HEK293 (cell line): Measurements from ENCODE around the gene MEG3.

Experiments
- CTCF ChIA-PET: fragments of 350-600 bp; formaldehyde crosslinking; extraction: SDS; loops from one replicate; lab custom pipeline; 2021; ENCODE audit warnings: antibody characterized with exemption; lab: Yijun Ruan, JAX
- POLR2A ChIA-PET: fragments of 300-600 bp; formaldehyde crosslinking; extraction: SDS; loops from one replicate; lab custom pipeline; 2020; ENCODE audit warnings: antibody characterized with exemption, inconsistent platforms; lab: Yijun Ruan, JAX
- H3K27ac ChIP-seq: fragments of 200-500 bp; sonication (Bioruptor generic); 2 replicates; pipeline ENCODE4 v1.5.1; 2014; ENCODE audit warnings: low read depth, low read length, control low read depth, inconsistent platforms; ENCODE audit errors: extremely low read depth
- H3K36me3 ChIP-seq, 2 experiments: fragments of 200-500 bp in 1 of 2; sonication (Bioruptor generic) in 1 of 2; 1 replicate in 1 of 2; 2 replicates in 1 of 2; pipeline ENCODE4 v1.5.1; 2014 to 2017; ENCODE audit warnings: inconsistent platforms in 2 of 2, low read length in 2 of 2; ENCODE audit not compliant: control insufficient read depth in 2 of 2, insufficient read depth in 1 of 2
- H3K4me1 ChIP-seq: fragments of 200-500 bp; sonication (Bioruptor generic); 2 replicates; pipeline ENCODE4 v1.5.1; 2014; ENCODE audit warnings: mild to moderate bottlenecking, low read length, inconsistent platforms; ENCODE audit not compliant: control insufficient read depth, insufficient read depth
- H3K4me3 ChIP-seq: 2 replicates; pipeline ENCODE4 v1.5.1; 2011; ENCODE audit warnings: low read depth, mild to moderate bottlenecking, control low read depth, low read length, moderate library complexity
- H3K9me3 ChIP-seq: fragments of 200-500 bp; sonication (Bioruptor generic); 2 replicates; pipeline ENCODE4 v1.5.1; 2014; ENCODE audit warnings: low read depth, low read length, inconsistent platforms; ENCODE audit not compliant: control insufficient read depth, insufficient read depth
- KLF10 ChIP-seq: fragments of 450-650 bp; IDR thresholded peaks from 2 replicates; pipeline ENCODE4 v1.5.1; 2018; ENCODE audit warnings: missing biosample characterization, mild to moderate bottlenecking, missing genetic modification characterization
- PRDM10 ChIP-seq: fragments of 450-650 bp; formaldehyde crosslinking; IDR thresholded peaks from 2 replicates; pipeline ENCODE4 v1.5.1; 2016; ENCODE audit warnings: missing biosample characterization, missing genetic modification characterization
- SCRT1 ChIP-seq: fragments of 450-650 bp; formaldehyde crosslinking; IDR thresholded peaks from 2 replicates; pipeline ENCODE4 v1.5.1; 2016; ENCODE audit warnings: missing biosample characterization, missing genetic modification characterization, borderline replicate concordance
- TRIM28 ChIP-seq: IDR thresholded peaks from 2 replicates; pipeline ENCODE4 v1.6.1; 2011; ENCODE audit warnings: low read length, control low read depth, borderline replicate concordance
- TSHZ1 ChIP-seq: fragments of 450-650 bp; formaldehyde crosslinking; IDR thresholded peaks from 2 replicates; pipeline ENCODE4 v1.5.1; 2016; ENCODE audit warnings: missing biosample characterization, missing genetic modification characterization, borderline replicate concordance
- ZBTB44 ChIP-seq: fragments of 450-650 bp; IDR thresholded peaks from 2 replicates; pipeline ENCODE4 v1.5.1; 2018; ENCODE audit warnings: missing biosample characterization, mild to moderate bottlenecking, missing genetic modification characterization
- ZNF214 ChIP-seq: fragments of 450-650 bp; formaldehyde crosslinking; IDR thresholded peaks from 2 replicates; pipeline ENCODE4 v1.5.1; 2017; ENCODE audit warnings: missing biosample characterization, mild to moderate bottlenecking, missing genetic modification characterization, borderline replicate concordance
- ZNF280D ChIP-seq: fragments of 450-650 bp; formaldehyde crosslinking; IDR thresholded peaks from 2 replicates; pipeline ENCODE4 v1.5.1; 2016; ENCODE audit warnings: missing biosample characterization, missing genetic modification characterization
- ZNF302 ChIP-seq: fragments of 450-650 bp; formaldehyde crosslinking; IDR thresholded peaks from 2 replicates; pipeline ENCODE4 v1.5.1; 2016; ENCODE audit warnings: missing biosample characterization, missing genetic modification characterization, low read depth
- ZNF366 ChIP-seq: fragments of 450-650 bp; formaldehyde crosslinking; conservative IDR thresholded peaks from 2 replicates; pipeline ENCODE4 v1.5.1; 2016; ENCODE audit warnings: missing biosample characterization, missing genetic modification characterization
- ZNF510 ChIP-seq: fragments of 450-650 bp; formaldehyde crosslinking; IDR thresholded peaks from 2 replicates; pipeline ENCODE4 v1.5.1; 2018; ENCODE audit warnings: mild to moderate bottlenecking, missing genetic modification characterization, missing biosample characterization; ENCODE audit not compliant: insufficient replicate concordance
- ZNF513 ChIP-seq: fragments of 450-650 bp; IDR thresholded peaks from 2 replicates; pipeline ENCODE4 v1.5.1; 2018; ENCODE audit warnings: missing biosample characterization, missing genetic modification characterization
- ZNF518A ChIP-seq: fragments of 450-650 bp; formaldehyde crosslinking; conservative IDR thresholded peaks from 2 replicates; pipeline ENCODE4 v1.5.1; 2016; ENCODE audit warnings: low read depth, missing biosample characterization, missing genetic modification characterization
- ZNF530 ChIP-seq: fragments of 450-650 bp; formaldehyde crosslinking; IDR thresholded peaks from 2 replicates; pipeline ENCODE4 v1.5.1; 2016; ENCODE audit warnings: low read depth, missing biosample characterization, missing genetic modification characterization
- ZNF660 ChIP-seq: fragments of 450-650 bp; IDR thresholded peaks from 2 replicates; pipeline ENCODE4 v1.5.1; 2018; ENCODE audit warnings: missing biosample characterization, mild to moderate bottlenecking, missing genetic modification characterization

The MEG3 gene

GRCh38 chr14:100898465-100898864 lies 72.5 kb downstream of the MEG3 start (continued):
- TF ChIP-seq PRDM10 (tag by site-specific recombination): no peak
- no peak for TF ChIP-seq ZNF660 (tag by site-specific recombination)
- TF ChIP-seq ZBTB44: no peak
- TF ChIP-seq ZNF510 (tag by site-specific recombination): no peak
- TF ChIP-seq ZNF366: no peak
- no peak for TF ChIP-seq ZNF518A (tag by site-specific recombination)
- TF ChIP-seq SCRT1 (tag by site-specific recombination): no peak

- no peaks in the 10 kb centered on the region for H3K36me3 ChIP-seq
- ChIA-PET POLR2A (no interaction called here), CTCF (interaction anchor here (0.6 to 2.9 kb wide), 9 partner anchors 11 to 514 kb away, joined by 3 to 12 read pairs (median 4); no protein-coding TSS in a partner anchor)
- H3K9me3 ChIP-seq: no peaks in the 10 kb centered on the region
- no peak overlapping the region for H3K27ac ChIP-seq
- no peaks in the 10 kb centered on the region for H3K4me1 ChIP-seq
- no peak overlapping the region for H3K4me3 ChIP-seq
- TF ChIP-seq TRIM28: no peak
- TF ChIP-seq ZNF280D (tag by site-specific recombination): no peak
- TF ChIP-seq ZNF302 (tag by site-specific recombination): no peak
- no peak for TF ChIP-seq TSHZ1 (tag by site-specific recombination)
- no peak for TF ChIP-seq ZNF513 (tag by site-specific recombination)
- no peak for TF ChIP-seq ZNF214 (tag by site-specific recombination)
- no peak for TF ChIP-seq KLF10 (tag by site-specific recombination)
- no peak for TF ChIP-seq ZNF530
Observed at GRCh38 chr14:100898935-100899883, 73.3 kb downstream of the MEG3 start.
